Cardiac septum (tissue), 1 donor: ENCODE results near the gene INHBB. TPM values are rescaled to one million over a fixed set of nuclear protein-coding genes. Genes with fewer than 3 reads are reported as not detected.

Experiments used
- total RNA-seq: library from RNA; stranded (reverse); fragmentation: NEBNext Ultra II Directional; extraction: Animal tissue kit (Norgen Biotek cat#: 25700); gene quantifications from one replicate; pipeline ENCODE4 v1.2.1, GENCODE V29; 2021
- donor health status: DM: no; HTN: no; CAD: no.

Gene INHBB
- total RNA-seq, 1 donor from 2014 or later = 2.8 TPM

Other genes with a start within 250 kb of the INHBB start
- gene TMEM185B, start 122.7 kb upstream of the INHBB start, total RNA-seq = 22.7 TPM
- gene RALB, start 93.3 kb upstream of the INHBB start, total RNA-seq = 49.9 TPM